Sciatic nerve (tissue), 1 donor: Measurements from ENCODE around the gene GTF2I. TPM values are rescaled to one million over a fixed set of nuclear protein-coding genes. Genes with fewer than 3 reads are reported as not detected.

Source experiments
- total RNA-seq: library from RNA; stranded (reverse); fragmentation: NEBNext Ultra II Directional; extraction: Animal tissue kit (Norgen Biotek cat#: 25700); gene quantifications from one replicate; pipeline ENCODE4 v1.2.1, GENCODE V29; 2021
- donor health status: DM: no; HTN: no; CAD: no.

GTF2I gene
- total RNA-seq, 1 donor from 2014 or later = 246 TPM

Other genes starting within 250 kb of the GTF2I start
- 29.5 TPM for gene GTF2IRD1, start 203.8 kb upstream of the GTF2I start, total RNA-seq
- gene NCF1, start 116.3 kb downstream of the GTF2I start, total RNA-seq = 15.3 TPM
- gene GTF2IRD2, start 193.9 kb downstream of the GTF2I start, total RNA-seq = 46.5 TPM